ENCODE results near the gene TRPC4AP. TPM values are rescaled to one million over a fixed set of nuclear protein-coding genes. Genes with fewer than 3 reads are reported as not detected.

TRPC4AP gene
- polyA plus RNA-seq, 1 donor from 2014 or later = 53.4 TPM

GRCh38 chr20:34999021-34999451, 93.6 kb downstream of the TRPC4AP start:
- Mint-ChIP-seq H3K27me3 (no peaks in the 10 kb centered on the region), H3K4me3 (no peak overlapping the region), H3K27ac (no peak overlapping the region), H3K4me1 (peaks cover 0 to 3% (median 0%) of the 10 kb centered on the region in 3 donors), H3K36me3 (peaks cover 9% of the 10 kb centered on the region), H3K9me3 (no peaks in the 10 kb centered on the region)

GRCh38 chr20:34998331-34998950, 94.2 kb downstream of the TRPC4AP start:
- Mint-ChIP-seq H3K36me3 (peaks cover 9% of the 10 kb centered on the region), H3K9me3 (no peaks in the 10 kb centered on the region), H3K4me3 (no peak overlapping the region), H3K4me1 (peaks cover 0 to 3% (median 0%) of the 10 kb centered on the region in 3 donors), H3K27ac (peak overlapping the region in 2 of 3 donors; percentile 39 to 67), H3K27me3 (no peaks in the 10 kb centered on the region)

DNA sequence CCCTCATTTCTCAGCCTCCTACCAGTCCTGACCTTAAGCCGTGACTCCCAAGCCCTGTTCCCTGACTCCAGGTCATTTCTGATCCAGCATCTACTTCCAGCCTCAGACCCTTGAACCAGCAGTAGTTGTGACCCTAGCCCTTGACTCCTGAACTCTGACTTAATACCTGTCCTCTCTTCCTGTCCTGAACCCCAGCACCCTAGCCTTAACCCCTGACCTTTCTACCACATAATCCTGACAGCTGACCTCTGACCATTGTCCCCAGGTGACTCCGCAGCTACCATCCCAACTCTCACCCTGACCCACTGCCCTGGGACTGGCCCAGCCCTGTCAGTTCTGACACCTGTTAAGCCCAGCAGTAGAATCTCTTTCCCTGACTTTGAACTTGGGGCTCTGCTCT, 94.8 kb downstream of the TRPC4AP start:
- H3K27ac Mint-ChIP-seq = peak overlapping the region in 1 of 3 donors; percentile 58
- peaks cover 0 to 3% (median 0%) of the 10 kb centered on the region in 3 donors for H3K4me1 Mint-ChIP-seq
- no peaks in the 10 kb centered on the region for H3K9me3 Mint-ChIP-seq
- no peaks in the 10 kb centered on the region for H3K27me3 Mint-ChIP-seq
- H3K4me3 Mint-ChIP-seq = peak overlapping the region in 1 of 4 donors; percentile 61
- H3K36me3 Mint-ChIP-seq = peaks cover 9% of the 10 kb centered on the region

GRCh38 chr20:34997131-34997561, 95.5 kb downstream of the TRPC4AP start:
- Mint-ChIP-seq H3K36me3 (peaks cover 9% of the 10 kb centered on the region), H3K4me3 (no peak overlapping the region), H3K27ac (no peak overlapping the region), H3K9me3 (no peaks in the 10 kb centered on the region), H3K4me1 (peaks cover 0 to 3% (median 0%) of the 10 kb centered on the region in 3 donors), H3K27me3 (no peaks in the 10 kb centered on the region)

DNA sequence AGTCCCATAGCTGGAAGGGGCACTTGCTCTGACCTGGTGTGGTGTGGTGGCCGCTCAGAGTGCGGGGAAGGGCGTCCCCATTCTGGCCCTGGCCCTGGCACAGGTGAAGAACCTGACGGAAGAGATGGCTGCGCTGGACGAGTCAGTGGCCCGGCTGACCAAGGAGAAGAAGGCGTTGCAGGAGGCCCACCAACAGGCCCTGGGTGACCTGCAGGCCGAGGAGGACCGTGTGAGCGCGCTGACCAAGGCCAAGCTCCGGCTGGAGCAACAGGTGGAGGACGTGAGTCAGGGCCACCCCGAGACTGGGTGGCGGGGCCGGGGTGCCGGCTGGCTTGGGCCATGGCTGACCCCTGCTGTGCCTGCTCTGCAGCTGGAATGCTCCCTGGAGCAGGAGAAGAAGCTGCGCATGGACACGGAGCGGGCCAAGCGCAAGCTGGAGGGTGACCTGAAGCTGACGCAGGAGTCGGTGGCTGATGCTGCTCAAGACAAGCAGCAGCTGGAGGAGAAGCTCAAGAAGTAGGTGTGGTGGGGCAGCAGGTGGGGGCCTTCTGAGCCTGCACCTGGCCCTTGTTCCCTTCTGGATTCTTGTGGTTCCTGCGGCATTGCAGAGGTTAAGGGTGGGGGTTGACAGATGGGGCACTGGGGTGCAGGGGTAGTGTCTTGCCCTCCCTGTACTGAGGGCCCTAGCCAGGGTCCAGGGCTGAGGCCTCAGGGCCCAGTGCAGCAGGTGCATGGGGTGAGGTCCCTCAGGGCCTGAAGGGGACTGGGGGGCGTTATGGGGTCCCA, 96.2 kb downstream of the TRPC4AP start:
- no peaks in the 10 kb centered on the region for H3K9me3 Mint-ChIP-seq
- H3K4me3 Mint-ChIP-seq = no peak overlapping the region
- H3K27ac Mint-ChIP-seq = no peak overlapping the region
- H3K36me3 Mint-ChIP-seq = peaks cover 9% of the 10 kb centered on the region
- H3K4me1 Mint-ChIP-seq = peaks cover 0 to 3% (median 0%) of the 10 kb centered on the region in 3 donors
- H3K27me3 Mint-ChIP-seq = no peaks in the 10 kb centered on the region

DNA sequence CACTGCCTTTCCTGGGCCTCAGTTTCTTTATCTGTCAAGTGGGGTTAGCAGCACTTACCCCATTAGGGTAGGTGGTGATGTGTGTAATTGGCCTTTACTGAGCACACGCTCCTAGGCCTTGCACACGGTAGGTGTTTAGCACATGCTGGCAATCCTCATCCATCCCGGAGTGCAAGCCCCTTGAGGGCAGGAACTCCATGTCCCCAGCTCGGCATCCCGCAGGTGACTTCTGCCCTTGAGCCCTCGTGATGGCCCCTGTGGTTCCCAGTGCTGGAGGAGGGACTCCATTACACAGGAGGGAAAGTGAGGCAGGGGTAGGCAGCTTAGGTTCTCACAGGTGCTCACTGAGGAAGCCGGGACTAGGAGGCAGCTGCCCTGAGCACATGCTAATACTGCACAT, 96.9 kb downstream of the TRPC4AP start:
- Mint-ChIP-seq H3K4me3 (no peak overlapping the region), H3K27me3 (no peaks in the 10 kb centered on the region), H3K9me3 (no peaks in the 10 kb centered on the region), H3K36me3 (peaks cover 6% of the 10 kb centered on the region), H3K4me1 (peaks cover 0 to under 1% (median 0%) of the 10 kb centered on the region in 3 donors), H3K27ac (no peak overlapping the region)

GRCh38 chr20:34995192-34995591, 97.4 kb downstream of the TRPC4AP start:
- no peaks in the 10 kb centered on the region for H3K9me3 Mint-ChIP-seq
- no peaks in the 10 kb centered on the region for H3K27me3 Mint-ChIP-seq
- H3K36me3 Mint-ChIP-seq = peaks cover 5% of the 10 kb centered on the region
- no peak overlapping the region for H3K4me3 Mint-ChIP-seq
- no peaks in the 10 kb centered on the region for H3K4me1 Mint-ChIP-seq
- H3K27ac Mint-ChIP-seq = no peak overlapping the region

GRCh38 chr20:34994509-34995131, 98.0 kb downstream of the TRPC4AP start:
- Mint-ChIP-seq H3K27ac (no peak overlapping the region), H3K4me3 (no peak overlapping the region), H3K4me1 (no peaks in the 10 kb centered on the region), H3K9me3 (no peaks in the 10 kb centered on the region), H3K27me3 (no peaks in the 10 kb centered on the region), H3K36me3 (peaks cover 5% of the 10 kb centered on the region)

- Mint-ChIP-seq H3K36me3 (peaks cover 5% of the 10 kb centered on the region), H3K4me3 (no peak overlapping the region), H3K4me1 (no peaks in the 10 kb centered on the region), H3K27me3 (no peaks in the 10 kb centered on the region), H3K27ac (no peak overlapping the region), H3K9me3 (no peaks in the 10 kb centered on the region)
Observed at GRCh38 chr20:34993941-34994508, 98.6 kb downstream of the TRPC4AP start.

GRCh38 chr20:34992751-34993417, 99.7 kb downstream of the TRPC4AP start:
- Mint-ChIP-seq H3K4me3 (no peak overlapping the region), H3K36me3 (peaks cover 2% of the 10 kb centered on the region), H3K9me3 (no peaks in the 10 kb centered on the region), H3K27me3 (no peaks in the 10 kb centered on the region), H3K4me1 (no peaks in the 10 kb centered on the region), H3K27ac (no peak overlapping the region)

DNA sequence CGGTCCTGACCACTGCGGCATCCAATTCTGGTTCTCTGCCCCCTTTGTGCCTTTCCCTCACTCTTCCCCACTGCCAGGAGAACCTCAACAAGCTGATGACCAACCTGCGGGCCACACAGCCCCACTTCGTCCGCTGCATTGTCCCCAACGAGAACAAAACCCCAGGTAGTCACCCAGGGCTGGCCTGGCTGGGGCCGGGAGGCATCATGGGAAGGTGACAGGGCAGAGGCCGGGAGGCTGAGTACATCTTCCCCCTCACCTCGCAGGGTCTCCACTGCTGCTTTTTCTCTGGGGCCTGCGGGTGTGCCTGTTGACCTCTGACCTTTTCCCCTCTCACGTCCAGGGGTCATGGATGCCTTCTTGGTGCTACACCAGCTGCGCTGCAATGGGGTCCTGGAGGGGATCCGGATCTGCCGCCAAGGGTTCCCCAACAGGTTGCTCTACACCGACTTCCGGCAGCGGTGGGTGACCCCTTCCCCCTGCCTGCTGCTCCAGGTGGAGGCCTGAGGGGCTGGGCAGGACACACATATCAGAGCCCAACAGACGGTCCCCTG, 101.9 kb downstream of the TRPC4AP start:
- H3K4me3 Mint-ChIP-seq = no peak overlapping the region
- H3K36me3 Mint-ChIP-seq = no peaks in the 10 kb centered on the region
- H3K4me1 Mint-ChIP-seq = no peaks in the 10 kb centered on the region
- no peaks in the 10 kb centered on the region for H3K9me3 Mint-ChIP-seq
- no peaks in the 10 kb centered on the region for H3K27me3 Mint-ChIP-seq
- H3K27ac Mint-ChIP-seq = no peak overlapping the region

- no peaks in the 10 kb centered on the region for H3K36me3 Mint-ChIP-seq
- no peaks in the 10 kb centered on the region for H3K4me1 Mint-ChIP-seq
- no peaks in the 10 kb centered on the region for H3K27me3 Mint-ChIP-seq
- H3K4me3 Mint-ChIP-seq = no peak overlapping the region
- no peak overlapping the region for H3K27ac Mint-ChIP-seq
- H3K9me3 Mint-ChIP-seq = no peaks in the 10 kb centered on the region
Observed at GRCh38 chr20:34990231-34990630, 102.4 kb downstream of the TRPC4AP start.

GRCh38 chr20:34989670-34990069, 102.9 kb downstream of the TRPC4AP start:
- H3K4me1 Mint-ChIP-seq = no peaks in the 10 kb centered on the region
- H3K27me3 Mint-ChIP-seq = no peaks in the 10 kb centered on the region
- H3K36me3 Mint-ChIP-seq = no peaks in the 10 kb centered on the region
- no peaks in the 10 kb centered on the region for H3K9me3 Mint-ChIP-seq
- H3K4me3 Mint-ChIP-seq = no peak overlapping the region
- no peak overlapping the region for H3K27ac Mint-ChIP-seq

DNA sequence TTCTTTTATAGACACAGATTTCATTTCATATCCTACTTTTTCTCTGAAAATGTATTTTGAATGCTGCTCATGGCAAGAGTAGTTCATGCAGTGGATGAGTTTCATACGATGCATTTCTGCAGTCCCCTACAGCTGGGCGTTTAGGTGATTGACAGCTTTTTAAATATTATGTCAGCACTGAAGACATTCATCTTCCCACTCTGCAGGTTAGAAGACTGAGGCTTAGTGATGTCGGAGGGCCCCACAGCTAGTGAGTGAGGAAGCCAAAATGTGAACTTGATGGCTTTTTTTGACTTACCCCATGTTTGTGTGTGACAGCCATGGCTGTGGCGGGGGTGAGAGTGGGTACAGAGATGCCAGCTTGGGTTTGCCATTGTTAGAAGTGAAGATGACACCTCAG, 103.5 kb downstream of the TRPC4AP start:
- Mint-ChIP-seq H3K4me3 (no peak overlapping the region), H3K27ac (no peak overlapping the region), H3K9me3 (no peaks in the 10 kb centered on the region), H3K36me3 (no peaks in the 10 kb centered on the region), H3K4me1 (no peaks in the 10 kb centered on the region), H3K27me3 (no peaks in the 10 kb centered on the region)

Measured in IgD-negative memory B cell (primary cell).